Thymus (tissue), 11 donors: ENCODE data around the gene PKIB. TPM values are rescaled to one million over a fixed set of nuclear protein-coding genes. Genes with fewer than 3 reads are reported as not detected.
"Not testable (repeated sequence)": the region's sequence is repeated elsewhere in the genome, so short reads cannot be mapped to it uniquely, and the experiment has no call there.

Source experiments
- DNase-seq, 9 donors: peaks; one replicate each; pipeline ENCODE4 v3.0.0-alpha.2; 2013; ENCODE audit warnings: low spot score in 9 of 9, low read depth in 6 of 9, missing footprints in 1 of 9
- H3K27ac ChIP-seq, 2 donors: one replicate each; pipeline ENCODE4 v1.5.1; 2013; ENCODE audit warnings: control low read depth in 1 of 2, low read depth in 1 of 2, low read length in 1 of 2, mild to moderate bottlenecking in 1 of 2, moderate library complexity in 1 of 2
- H3K27me3 ChIP-seq, 2 donors: one replicate each; pipeline ENCODE4 v1.5.1; 2013; ENCODE audit warnings: low read length in 1 of 2; ENCODE audit not compliant: control insufficient read depth in 2 of 2, insufficient read depth in 1 of 2
- H3K36me3 ChIP-seq, 2 donors: one replicate each; pipeline ENCODE4 v1.5.1; 2013; ENCODE audit warnings: low read length in 1 of 2, mild to moderate bottlenecking in 1 of 2, moderate library complexity in 1 of 2; ENCODE audit not compliant: control insufficient read depth in 2 of 2, insufficient read depth in 2 of 2
- H3K4me1 ChIP-seq, 2 donors: one replicate each; pipeline ENCODE4 v1.5.1; 2013; ENCODE audit warnings: low read length in 2 of 2; ENCODE audit not compliant: control insufficient read depth in 2 of 2, insufficient read depth in 2 of 2
- H3K4me3 ChIP-seq, 2 donors: one replicate each; pipeline ENCODE4 v1.5.1; 2013; ENCODE audit warnings: low read length in 2 of 2, control low read depth in 1 of 2, mild to moderate bottlenecking in 1 of 2
- H3K9me3 ChIP-seq, 2 donors: one replicate each; pipeline ENCODE4 v1.5.1; 2013; ENCODE audit warnings: low read length in 1 of 2, mild to moderate bottlenecking in 1 of 2; ENCODE audit not compliant: control insufficient read depth in 2 of 2, insufficient read depth in 1 of 2
- WGBS: extraction: QIAGEN DNeasy Blood & Tissue Kit; methylation state at CpG from one replicate; pipeline ENCODE4 v1.1.7; 2013; 5-methylcytosine and 5-hydroxymethylcytosine counted together
- polyA plus RNA-seq: library from polyadenylated mRNA; stranded (reverse); fragments of 200-250 nt; gene quantifications from one replicate; pipeline ENCODE4 v1.2.3, GENCODE V29; 2013
- total RNA-seq: library from RNA; stranded (reverse); fragments of 120-200 nt; gene quantifications from one replicate; pipeline ENCODE4 v1.2.4, GENCODE V29; 2013
- donor health status: healthy.

Gene PKIB
- total and polyA plus RNA-seq, 2 donors = 7.0 to 8.0 TPM

- WGBS = 93% methylated on average over 9 of the region's 9 CpGs
- H3K36me3 ChIP-seq = no peaks in the 10 kb centered on the region
- no peaks in the 10 kb centered on the region for H3K27me3 ChIP-seq
- H3K9me3 ChIP-seq = no peaks in the 10 kb centered on the region
- DNase-seq = no peak
- no peak overlapping the region for H3K4me3 ChIP-seq
- peaks cover 0 to 2% of the 10 kb centered on the region in 2 donors for H3K4me1 ChIP-seq
- H3K27ac ChIP-seq = no peak overlapping the region
Measured at GRCh38 chr6:122746688-122747087, 136.5 kb downstream of the PKIB start.

- no peak for DNase-seq
- no peak overlapping the region for H3K27ac ChIP-seq
- WGBS = 71% methylated on average over 10 of the region's 10 CpGs
- H3K36me3 ChIP-seq = no peaks in the 10 kb centered on the region
- no peak overlapping the region for H3K4me3 ChIP-seq
- peaks cover 0 to 4% of the 10 kb centered on the region in 2 donors for H3K4me1 ChIP-seq
- H3K27me3 ChIP-seq = no peaks in the 10 kb centered on the region
- H3K9me3 ChIP-seq = no peaks in the 10 kb centered on the region
Measured at GRCh38 chr6:122747573-122747972, 137.4 kb downstream of the PKIB start.

GRCh38 chr6:122748945-122749344 lies 138.7 kb downstream of the PKIB start:
- H3K27ac ChIP-seq, H3K36me3 ChIP-seq, H3K9me3 ChIP-seq, DNase-seq, H3K4me1 ChIP-seq, H3K4me3 ChIP-seq, H3K27me3 ChIP-seq: not testable (repeated sequence)
- 83% methylated on average over 5 of the region's 5 CpGs for WGBS

- H3K4me3 ChIP-seq = no peak overlapping the region
- peaks cover 0 to 4% of the 10 kb centered on the region in 2 donors for H3K4me1 ChIP-seq
- DNase-seq = no peak
- H3K27me3 ChIP-seq = no peaks in the 10 kb centered on the region
- H3K9me3 ChIP-seq = no peaks in the 10 kb centered on the region
- 93% methylated on average over 4 of the region's 4 CpGs for WGBS
- H3K36me3 ChIP-seq = no peaks in the 10 kb centered on the region
- no peak overlapping the region for H3K27ac ChIP-seq
Measured at GRCh38 chr6:122749451-122750050, 139.3 kb downstream of the PKIB start.

- H3K27ac ChIP-seq = no peak overlapping the region
- peaks cover 0 to 4% of the 10 kb centered on the region in 2 donors for H3K4me1 ChIP-seq
- H3K27me3 ChIP-seq = no peaks in the 10 kb centered on the region
- no peaks in the 10 kb centered on the region for H3K9me3 ChIP-seq
- H3K36me3 ChIP-seq = no peaks in the 10 kb centered on the region
- peak in 3 of 9 donors; percentile 5 to 38 (median 9) for DNase-seq
- no peak overlapping the region for H3K4me3 ChIP-seq
- 31% methylated on average over 3 of the region's 3 CpGs for WGBS
Measured at GRCh38 chr6:122751326-122751725, 141.1 kb downstream of the PKIB start.

- WGBS = 42% methylated on average over 1 of the region's 1 CpG
Measured at GRCh38 chr6:122752459-122752858, 142.3 kb downstream of the PKIB start.

GRCh38 chr6:122753000-122753687 lies 142.9 kb downstream of the PKIB start:
- no peaks in the 10 kb centered on the region for H3K27me3 ChIP-seq
- H3K27ac ChIP-seq = no peak overlapping the region
- H3K4me1 ChIP-seq = peaks cover 0 to 4% of the 10 kb centered on the region in 2 donors
- 95% methylated on average over 10 of the region's 10 CpGs for WGBS
- DNase-seq = no peak
- no peaks in the 10 kb centered on the region for H3K36me3 ChIP-seq
- no peak overlapping the region for H3K4me3 ChIP-seq
- H3K9me3 ChIP-seq = no peaks in the 10 kb centered on the region

More at GRCh38 chr6:122752459-122752858, 142.3 kb downstream of the PKIB start:
- no peaks in the 10 kb centered on the region for H3K36me3 ChIP-seq
- peaks cover 0 to 4% of the 10 kb centered on the region in 2 donors for H3K4me1 ChIP-seq
- no peaks in the 10 kb centered on the region for H3K27me3 ChIP-seq
- DNase-seq = no peak
- no peak overlapping the region for H3K27ac ChIP-seq
- no peak overlapping the region for H3K4me3 ChIP-seq
- H3K9me3 ChIP-seq = no peaks in the 10 kb centered on the region

GRCh38 chr6:122753688-122754056 lies 143.5 kb downstream of the PKIB start:
- 74% methylated on average over 5 of the region's 5 CpGs for WGBS

GRCh38 chr6:122754191-122754731 lies 144.1 kb downstream of the PKIB start:
- no peaks in the 10 kb centered on the region for H3K9me3 ChIP-seq
- peaks cover 0 to 4% of the 10 kb centered on the region in 2 donors for H3K4me1 ChIP-seq
- H3K4me3 ChIP-seq = no peak overlapping the region
- WGBS = 80% methylated on average over 5 of the region's 5 CpGs
- no peaks in the 10 kb centered on the region for H3K36me3 ChIP-seq
- no peaks in the 10 kb centered on the region for H3K27me3 ChIP-seq
- no peak for DNase-seq
- H3K27ac ChIP-seq = no peak overlapping the region

More at GRCh38 chr6:122753688-122754056, 143.5 kb downstream of the PKIB start:
- H3K27ac ChIP-seq = no peak overlapping the region
- H3K27me3 ChIP-seq = no peaks in the 10 kb centered on the region
- H3K9me3 ChIP-seq = no peaks in the 10 kb centered on the region
- DNase-seq = no peak
- H3K4me1 ChIP-seq = peaks cover 0 to 4% of the 10 kb centered on the region in 2 donors
- H3K36me3 ChIP-seq = no peaks in the 10 kb centered on the region
- H3K4me3 ChIP-seq = no peak overlapping the region
